Activated CD8-positive, alpha-beta memory T cell treated with anti-CD3 and anti-CD28 coated beads for 1 hour (primary cell): ENCODE results near the gene AP2B1.
A peak's percentile ranks its signal among the peaks of the same experiment; 100 is the strongest.
"Not testable (repeated sequence)": the region's sequence is repeated elsewhere in the genome, so short reads cannot be mapped to it uniquely, and the experiment has no call there.

Experiments
- DNase-seq, 2 donors: peaks; one replicate each; pipeline ENCODE4 v3.0.0-alpha.2; 2020; ENCODE audit warnings: low read depth in 1 of 2; ENCODE audit errors: extremely low read depth in 1 of 2

AP2B1 gene

DNA sequence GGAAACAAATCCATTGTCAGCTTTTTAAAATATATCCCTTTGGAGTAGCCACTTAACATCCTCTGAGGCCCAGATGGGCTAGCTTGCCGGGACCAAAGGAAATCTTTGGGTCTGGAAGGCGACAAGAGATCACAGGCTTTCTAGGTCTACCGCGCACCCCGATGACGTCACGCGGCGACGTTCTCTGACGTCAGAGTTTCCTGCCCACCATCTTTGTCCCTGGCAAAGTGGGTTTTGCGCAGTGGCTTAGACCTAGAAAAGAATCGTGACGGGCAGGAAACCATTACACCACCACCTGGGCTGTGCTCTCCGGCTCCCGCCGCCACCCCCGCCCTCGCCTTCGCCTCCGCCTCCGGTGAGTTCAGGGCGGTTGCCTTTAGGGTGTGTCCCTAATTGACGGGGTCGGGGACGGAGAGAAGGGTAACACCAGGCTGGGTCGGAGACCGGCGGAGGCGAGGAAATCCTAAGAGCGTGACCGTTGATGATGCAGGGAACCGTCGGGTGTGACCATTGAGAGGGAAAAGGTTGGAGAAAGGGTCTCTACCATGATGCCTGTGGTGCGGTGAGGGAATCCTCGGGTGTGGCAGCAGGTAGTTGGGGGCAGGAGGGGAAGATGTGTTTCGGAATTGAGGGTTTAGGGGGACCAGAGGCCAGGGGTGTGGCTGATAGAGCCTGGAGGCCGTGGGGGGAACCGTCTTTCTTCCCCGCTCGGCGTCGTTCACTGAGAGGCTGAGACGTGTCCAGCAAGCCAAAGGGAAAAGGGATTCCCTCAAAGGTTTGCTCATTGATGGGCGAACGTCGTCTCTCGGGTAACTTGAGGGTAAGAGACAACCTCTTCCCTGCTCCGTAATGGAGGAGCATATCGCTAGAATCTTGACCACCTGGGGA, at the start of gene AP2B1:
AP2B1 (plus strand) TSS at position 249 of the 888 bp plus-strand sequence. CDS start 6,709 bp downstream, outside the sequence.
- peak; percentile 93 to 94 for DNase-seq

DNA sequence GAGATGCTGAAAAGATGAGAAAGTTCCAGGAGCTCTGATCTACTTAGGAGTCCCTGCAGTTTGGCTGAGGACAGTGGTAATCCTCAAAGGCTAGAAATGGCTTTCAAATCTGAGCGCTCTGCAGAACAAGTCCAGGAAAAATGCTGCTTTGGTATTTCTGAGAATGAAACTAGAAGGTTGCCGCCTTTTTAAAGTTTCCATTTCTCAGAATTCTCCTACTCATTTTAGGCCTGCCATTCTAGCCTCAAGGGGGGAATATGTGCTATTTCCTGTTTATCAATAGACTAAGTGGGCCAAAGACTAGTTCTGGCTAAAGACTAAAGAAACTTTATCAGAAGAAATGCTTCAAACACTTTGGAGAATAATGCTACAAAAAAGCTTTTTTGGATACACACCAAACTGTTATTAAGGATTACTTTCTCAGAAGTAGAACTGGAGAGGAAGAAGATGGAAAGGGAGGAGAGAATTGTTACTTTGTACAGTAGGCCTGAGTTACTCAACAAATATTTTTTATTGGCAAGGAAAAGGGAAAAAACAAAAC, 49.5 kb upstream of the AP2B1 start, which contains the start of gene SLFN12L:
SLFN12L (minus strand) TSS at position 78 of the 541 bp plus-strand sequence. CDS start 15,314 bp downstream, outside the sequence.
- DNase-seq: no peak

DNA sequence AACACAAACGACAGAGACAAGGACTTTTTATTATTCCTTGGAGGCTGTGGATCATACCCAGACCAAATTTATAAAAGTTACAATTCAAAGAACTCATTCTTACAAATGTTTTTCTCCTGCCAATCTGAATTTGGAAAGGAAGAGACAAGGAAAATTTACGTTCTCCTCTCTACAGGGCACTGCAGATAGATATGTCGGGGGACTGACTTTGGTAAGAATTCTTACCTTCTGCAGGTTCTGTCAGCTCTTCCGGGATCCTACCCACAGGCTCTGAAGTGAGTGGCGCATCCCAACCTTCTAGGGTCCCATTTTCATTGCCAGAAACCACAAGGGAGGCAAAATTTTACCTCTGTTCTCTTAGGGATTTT, 47.5 kb upstream of the AP2B1 start:
- DNase-seq: no peak

DNA sequence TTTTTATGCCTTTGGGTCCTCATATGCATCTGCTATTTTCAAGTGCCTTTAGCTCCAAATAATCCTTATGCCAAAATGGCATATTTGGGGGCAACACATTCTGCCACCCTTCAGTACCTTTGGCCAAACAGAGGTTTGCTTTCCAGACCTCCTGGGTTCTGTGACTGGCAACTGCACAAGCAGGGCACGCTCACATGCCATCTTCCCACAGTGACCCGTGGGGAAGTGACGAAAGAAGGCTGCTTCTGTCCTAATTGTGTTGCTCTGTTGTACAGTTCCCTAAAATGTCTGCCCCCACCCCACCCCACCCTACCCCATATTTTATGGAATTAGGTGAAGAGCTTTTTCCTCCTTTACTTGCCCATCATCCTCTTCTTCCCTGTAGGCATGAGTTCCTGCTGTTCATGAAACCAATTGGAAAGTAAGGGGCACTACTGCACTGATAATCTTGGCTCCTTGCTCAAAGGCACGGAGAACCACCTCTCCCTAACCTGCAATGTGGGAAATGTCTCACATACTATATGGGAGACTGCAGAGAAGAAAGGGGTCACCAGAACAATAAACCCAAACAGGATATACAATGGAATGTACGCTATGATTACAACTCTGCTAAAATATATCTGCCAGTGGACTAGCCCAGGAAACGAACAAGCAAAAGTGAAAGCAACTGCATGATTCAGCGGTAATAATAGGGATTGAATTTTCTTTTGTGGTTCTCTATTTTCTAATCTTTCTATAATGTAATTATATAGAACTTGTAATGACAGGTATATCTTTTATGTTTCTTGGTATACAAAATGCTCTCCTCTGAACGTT, 46.3 kb upstream of the AP2B1 start:
- no peak for DNase-seq

DNA sequence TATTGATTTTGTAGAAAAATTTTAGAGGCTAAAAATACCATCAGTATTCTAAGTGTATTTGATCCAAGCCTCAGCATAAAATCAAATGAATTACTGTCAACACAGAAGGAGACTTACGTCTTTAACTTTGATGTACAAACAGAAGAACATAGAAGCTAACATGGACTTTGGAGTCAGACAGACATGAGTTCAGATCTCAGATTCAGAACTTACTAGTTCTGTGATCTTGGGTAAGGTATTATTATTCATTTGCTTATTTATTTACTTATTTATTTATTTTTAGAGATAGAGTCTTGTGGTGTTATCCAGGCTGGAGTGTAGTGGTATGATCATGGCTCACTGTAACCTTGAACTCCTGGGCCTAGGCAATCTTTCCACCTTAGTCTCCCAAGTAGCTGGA, 45.7 kb upstream of the AP2B1 start:
- DNase-seq: no peak

DNA sequence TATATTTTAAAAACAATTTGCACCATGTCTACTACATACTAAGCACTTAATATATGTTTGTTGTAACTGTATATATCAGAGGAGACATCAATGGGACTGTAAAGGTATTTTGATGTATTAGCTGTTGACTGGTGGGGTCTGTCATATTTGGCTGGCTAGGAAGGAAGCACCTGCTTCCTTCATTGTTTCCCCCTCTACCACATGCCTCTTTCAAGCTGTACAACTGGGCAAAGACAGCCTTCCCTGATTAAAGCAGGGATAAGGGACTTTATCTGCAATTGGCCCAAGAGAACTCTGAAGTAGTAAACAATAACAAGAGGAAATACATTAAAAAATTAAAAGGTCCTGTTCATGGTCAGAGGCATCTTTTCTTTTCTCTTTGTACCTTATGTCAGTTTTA, 44.1 kb upstream of the AP2B1 start:
- DNase-seq: no peak

- no peak for DNase-seq
Measured at GRCh38 chr17:35543856-35544255, 43.3 kb upstream of the AP2B1 start.

DNA sequence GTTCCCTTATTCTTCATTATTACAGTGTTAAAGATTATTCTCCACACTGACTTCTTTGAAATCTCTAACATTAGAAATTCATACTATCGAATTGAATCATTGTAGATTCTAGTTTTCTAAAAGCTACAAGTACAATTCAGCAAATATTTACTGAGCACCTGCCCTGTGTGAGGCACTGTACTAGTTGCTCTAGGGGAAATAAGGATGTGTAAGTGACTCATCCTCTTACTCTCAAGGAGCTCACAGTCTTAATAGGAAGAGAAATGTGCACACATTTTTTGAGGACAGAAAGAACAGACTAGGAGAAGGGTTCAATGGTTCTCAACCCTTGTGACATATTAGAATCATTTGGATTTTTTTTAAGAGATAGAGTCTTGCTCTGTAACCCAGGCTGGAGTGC, 42.0 kb upstream of the AP2B1 start:
- no peak for DNase-seq

DNA sequence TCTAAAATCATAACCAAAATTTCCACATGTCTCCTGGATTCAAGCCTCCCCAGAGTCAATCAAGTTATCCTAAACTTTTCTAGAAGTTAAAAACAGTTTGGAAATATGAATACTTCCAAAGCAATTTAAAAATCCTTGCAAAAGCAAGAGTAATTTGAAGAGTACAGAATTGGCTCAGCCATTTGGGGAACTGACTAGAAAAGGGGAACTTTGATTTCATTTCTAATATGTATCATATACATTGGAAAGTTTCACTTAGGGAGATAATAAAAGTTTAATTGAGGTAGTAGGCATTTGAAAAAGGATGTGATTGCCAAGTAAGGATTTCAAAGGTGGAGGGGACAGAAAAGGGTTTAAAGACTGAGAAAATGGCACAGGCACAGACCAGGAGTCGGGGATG, 40.6 kb upstream of the AP2B1 start:
- no peak for DNase-seq

DNA sequence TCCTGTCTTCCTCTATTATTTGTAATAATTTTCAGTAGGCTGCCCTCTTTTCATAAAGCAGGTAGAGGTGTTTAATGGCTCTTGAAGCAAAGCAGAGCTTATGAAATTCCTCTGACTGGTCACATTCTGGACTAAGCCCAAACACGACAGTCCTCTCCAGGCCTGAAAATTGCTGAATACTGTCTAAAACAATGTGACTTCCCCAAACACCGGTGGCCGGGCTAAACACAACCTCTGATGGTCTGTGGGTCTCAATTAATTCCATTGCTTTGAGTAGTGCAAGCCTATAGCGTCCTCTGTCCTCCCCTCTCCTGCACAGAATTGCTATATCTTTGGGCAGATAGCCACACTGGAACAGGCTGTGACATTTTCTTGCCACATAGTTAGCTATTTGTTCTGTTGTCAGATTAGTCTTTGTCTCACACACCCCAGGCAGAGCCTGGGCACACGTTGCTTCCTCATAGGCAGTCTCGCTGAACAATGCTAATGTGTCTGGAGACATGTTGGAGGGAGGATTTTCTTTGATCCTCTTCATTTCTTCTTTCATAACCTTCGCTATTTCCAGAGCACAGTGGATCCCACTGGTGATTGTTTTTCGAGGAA, 38.8 kb upstream of the AP2B1 start:
- DNase-seq: no peak

DNA sequence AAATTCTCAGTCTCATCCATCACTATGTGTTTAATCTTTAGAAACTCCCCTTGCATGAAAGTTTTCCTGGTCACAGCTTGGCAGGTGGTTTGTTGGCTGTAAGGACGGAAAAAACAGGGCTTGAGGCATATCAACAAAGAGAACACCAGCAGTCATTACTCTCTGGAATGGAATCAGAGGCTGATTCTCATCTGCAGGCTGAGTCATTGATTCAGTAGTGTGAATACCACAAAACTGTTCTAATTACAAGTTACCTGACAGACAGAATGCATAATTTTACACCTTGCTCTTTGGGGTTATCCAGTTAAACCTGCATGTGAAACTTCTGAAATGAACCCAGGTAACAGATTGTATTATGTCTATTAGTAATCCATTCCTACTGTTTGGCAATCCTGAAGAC, 38.1 kb upstream of the AP2B1 start:
- DNase-seq: no peak

GRCh38 chr17:35553310-35553709, 33.8 kb upstream of the AP2B1 start:
- no peak for DNase-seq

DNA sequence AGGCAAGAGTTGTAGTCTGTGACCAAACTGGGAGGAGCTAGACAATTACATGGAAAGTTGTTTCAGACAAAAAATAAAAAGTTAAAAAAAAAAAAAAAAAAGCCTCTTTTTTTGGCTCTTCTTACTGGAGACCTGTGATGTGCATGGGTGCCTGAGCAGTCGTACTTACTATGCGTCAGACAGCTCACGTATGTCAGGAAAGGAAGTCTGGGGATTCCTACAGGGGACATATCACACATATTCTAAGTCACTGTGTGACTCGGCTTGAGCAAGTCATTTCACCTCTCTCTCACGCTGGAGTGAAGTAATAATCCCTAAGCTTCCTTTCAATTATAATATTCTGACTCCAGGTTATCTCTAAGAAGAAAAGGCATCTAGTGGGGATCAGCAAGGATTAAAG, 32.5 kb upstream of the AP2B1 start:
- no peak for DNase-seq

DNA sequence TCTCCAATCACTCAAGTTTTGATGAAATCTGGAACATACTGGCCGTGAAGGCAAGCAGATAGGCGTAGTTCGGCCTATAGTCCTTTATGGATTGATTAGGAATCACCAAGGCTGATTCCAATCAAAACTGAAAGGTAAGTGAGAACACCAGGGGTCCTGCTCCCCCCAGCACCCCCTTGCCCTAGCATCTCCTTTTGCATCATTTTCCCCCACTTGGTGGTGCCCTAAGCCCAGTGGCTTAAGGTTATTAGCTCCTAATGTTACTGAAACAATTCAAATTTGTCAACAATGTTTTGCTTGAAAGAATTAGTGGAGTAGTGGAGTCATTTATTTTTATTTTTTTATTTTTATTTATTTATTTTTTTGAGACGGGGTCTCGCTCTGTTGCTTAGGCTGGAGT, 31.4 kb upstream of the AP2B1 start:
- DNase-seq: no peak

DNA sequence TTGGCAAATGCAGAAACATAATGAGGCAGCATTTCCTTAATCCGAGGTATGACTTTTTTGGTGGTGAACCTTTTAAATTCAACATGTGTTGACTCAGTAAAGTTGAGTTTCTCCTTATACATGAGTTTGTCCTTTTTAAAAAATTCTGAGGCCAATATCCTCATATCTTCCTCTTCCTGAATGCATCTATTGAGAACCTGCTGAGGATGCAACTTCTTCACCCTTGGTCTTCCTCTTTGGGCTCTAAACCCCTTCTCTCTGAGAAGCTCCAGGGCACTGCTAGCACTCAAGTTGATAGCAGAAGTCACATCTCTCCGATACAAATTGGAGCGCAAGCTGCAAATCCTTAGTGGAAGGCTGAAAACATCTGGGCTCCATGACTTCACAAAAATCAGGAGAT, 29.8 kb upstream of the AP2B1 start:
- no peak for DNase-seq

GRCh38 chr17:35559495-35560210, 27.5 kb upstream of the AP2B1 start:
- no peak for DNase-seq

DNA sequence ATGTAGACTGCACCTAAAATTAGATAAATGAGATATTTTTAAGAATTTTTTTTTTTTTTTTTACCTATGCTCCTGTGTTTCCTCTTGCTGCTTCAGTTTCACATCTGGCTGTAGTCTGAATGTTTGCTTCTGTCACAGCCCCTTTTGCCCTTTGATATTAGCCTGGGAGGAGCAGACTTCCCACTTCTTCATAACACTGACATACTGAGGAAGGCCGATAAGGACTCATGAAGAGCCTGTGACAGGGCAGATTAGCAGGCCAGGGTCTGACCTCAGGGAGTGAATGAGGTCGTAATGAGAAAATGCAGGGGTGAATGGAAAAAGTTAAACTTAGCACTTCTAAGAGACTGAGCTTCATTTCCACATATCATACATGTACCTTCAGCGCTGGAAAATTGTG, 26.4 kb upstream of the AP2B1 start, which contains the start of gene SLFN14:
SLFN14 (minus strand) TSS at position 117 of the 400 bp plus-strand sequence. CDS start 2,757 bp downstream, outside the sequence.
- no peak for DNase-seq

GRCh38 chr17:35563181-35563580, 23.9 kb upstream of the AP2B1 start:
- DNase-seq: not testable (repeated sequence)

DNA sequence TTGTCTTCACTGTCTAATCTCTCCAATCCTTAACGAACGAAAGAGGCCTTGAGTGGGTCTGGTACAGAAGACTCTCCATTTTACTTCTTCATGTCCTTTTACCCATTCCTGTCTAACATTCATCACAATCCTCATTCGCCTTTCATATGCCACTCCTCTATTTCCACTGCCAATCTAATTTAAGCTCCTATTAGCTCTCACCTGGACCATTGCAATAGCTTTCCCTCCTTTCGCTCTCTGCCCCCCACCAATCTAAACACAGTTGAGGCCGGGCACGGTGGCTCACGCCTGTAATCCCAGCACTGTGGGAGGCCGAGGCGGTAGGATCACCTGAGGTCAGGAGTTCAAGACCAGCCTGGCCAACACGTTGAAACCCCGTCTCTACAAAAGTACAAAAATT, 20.2 kb upstream of the AP2B1 start:
- DNase-seq: no peak

- no peak for DNase-seq
Measured at GRCh38 chr17:35568561-35568960, 18.6 kb upstream of the AP2B1 start.
